HL-60/S4 treated with phorbol 12-myristate 13-acetate at 8.2 ng/mL for 4 days and 3 days (cell line): ENCODE data around the gene TTYH2.

ENCODE experiments used
- in situ Hi-C: fragments of 300-500 bp; cut with MboI; formaldehyde crosslinking; loops from 2 replicates; pipeline ENCODE4 v1.15.0; 2022; ENCODE audit warnings: low sequenced_read_pairs

TTYH2 gene

DNA sequence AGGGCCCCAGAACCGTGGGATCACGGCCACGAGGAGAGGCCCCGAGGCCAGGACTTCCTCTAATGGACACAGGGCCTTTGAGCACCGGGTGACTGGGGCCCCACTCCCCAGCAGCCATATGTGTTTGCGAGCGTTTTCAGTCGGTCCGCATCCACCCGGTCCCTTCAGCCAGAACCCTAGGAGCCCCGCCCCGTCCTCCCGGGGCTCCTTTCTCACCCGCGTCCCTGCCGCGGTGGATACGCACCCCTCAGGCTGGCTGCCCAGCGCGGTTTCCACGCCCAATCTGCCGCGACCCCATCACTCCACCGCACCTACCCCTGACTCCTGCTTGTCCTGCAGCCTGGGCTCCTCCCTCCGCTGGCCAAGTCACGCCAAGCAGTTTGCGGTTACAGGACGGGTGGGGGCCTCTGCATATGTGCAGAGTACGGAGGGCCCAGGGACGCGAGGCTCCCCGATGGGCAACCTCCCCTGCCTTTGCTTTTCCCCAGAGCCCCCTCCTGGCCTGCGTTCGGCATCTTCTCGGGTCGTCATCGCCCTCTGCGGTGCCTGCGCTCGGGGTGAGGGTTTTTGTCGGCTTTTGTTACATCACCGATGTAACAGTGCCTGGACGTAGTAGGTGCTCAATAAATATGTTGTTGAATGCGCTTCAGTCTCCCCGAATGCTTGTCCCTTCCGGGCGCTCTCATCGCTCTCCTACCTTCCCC is 1.0 kb upstream of the TTYH2 start:
- in situ Hi-C loops = no loop called here

DNA sequence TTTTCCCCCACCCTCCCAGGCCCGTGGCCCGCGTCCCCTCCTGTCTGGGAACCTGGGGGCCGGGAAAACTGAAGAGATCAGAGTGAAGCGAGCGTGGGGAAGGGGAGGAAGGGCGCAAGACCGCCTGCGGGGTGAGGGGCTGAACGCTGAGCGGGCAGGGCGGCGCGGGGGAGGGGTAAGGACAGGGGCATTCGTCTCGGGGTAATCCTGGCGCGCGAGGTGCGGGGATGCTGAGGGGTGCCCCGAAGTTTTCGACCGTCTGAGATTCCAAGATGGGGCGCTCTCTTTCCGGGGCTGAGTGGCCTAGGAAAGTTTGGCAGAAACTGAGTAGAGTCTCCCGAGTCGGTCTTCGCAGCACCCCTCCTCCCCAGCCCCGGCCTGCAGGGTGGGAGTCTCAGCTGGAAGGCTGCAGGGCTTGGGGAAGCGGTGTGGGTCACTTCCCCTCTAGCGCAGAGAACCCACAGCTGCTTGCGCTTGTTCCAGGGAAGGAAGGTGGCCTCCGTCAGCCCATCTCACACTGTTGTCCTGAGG is 555 bp downstream of the TTYH2 start:
- in situ Hi-C loops = no loop called here

DNA sequence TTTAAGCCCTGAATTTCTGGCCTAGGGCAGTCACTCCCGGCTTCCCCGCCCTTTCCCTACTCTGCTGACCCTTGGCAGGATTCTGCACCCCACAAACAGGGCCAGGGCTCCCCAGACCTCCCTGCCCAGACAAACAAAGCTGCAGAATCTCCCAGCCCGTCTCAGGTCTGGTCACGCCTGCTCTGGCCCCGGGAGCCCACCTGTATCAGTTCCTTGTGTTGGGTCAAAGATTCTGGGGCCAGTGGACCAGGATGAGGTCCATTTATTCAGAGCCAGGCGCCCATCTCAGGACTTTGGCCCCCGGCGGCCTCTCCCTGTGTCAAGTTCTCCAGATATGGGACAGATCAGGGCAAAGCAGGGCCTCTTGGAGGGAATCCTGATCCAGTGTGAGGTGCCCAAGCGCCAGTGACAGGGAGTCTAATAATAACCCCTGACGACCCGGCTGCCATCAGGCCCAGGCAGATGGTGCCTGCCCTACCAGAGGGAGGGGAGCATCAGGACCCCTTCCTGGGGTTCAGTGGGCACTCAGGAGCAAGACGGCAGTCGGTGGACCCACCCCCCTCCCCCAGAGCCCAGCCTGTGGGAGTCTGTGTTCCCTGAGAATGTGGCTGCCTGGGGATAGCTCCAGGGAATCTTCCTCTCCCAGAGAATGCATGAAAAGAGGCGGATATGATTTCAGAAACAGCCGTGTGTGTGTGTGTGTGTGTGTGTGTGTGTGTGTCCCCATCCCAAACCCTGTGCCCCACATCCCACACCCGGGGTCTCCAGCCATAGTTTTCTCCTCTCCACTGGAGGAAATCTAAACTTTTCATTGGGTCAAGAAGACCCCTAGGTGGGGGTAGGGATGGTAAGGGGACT is 1.3 kb downstream of the TTYH2 start:
- in situ Hi-C loops = no loop called here

DNA sequence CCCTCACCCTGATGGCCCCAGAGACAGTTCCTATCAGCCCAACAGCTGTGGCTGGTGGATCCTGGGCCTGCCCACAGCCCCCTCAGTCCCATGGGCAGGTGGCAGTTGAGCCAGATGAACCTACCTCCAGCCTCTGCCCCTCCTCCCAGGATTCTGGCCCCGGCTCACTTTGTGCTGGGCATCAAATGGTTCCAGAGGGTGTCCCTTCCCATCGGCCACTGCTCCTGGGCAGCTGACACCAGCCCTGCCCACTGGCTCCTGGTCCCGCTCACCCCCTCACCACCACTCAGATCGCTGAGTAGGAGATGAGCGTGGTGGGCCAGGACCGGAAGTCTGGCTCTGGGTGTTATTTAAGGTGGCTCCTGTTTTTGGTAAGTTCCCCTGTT is 2.0 kb downstream of the TTYH2 start:
- in situ Hi-C loops = no loop called here

DNA sequence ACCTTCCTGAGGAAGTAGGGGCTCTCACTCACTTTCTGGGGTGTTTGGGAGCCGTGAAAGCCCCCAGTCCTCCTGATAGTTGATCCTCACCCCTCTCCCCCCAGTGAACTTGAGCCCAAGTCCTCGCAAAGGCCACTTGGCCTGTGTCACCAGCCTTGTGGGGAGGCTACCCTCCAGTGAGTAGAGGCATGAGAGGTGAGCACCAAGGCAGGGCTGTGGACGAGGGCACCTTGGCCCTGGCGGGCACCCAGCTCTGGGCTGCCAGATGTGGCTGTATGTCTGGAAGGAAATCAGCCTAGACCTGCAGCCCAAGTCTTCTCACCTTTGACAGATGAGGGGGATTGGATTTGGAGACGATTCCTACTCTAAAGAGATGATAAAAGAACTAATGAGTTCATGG is 3.1 kb downstream of the TTYH2 start:
- in situ Hi-C loops = no loop called here

DNA sequence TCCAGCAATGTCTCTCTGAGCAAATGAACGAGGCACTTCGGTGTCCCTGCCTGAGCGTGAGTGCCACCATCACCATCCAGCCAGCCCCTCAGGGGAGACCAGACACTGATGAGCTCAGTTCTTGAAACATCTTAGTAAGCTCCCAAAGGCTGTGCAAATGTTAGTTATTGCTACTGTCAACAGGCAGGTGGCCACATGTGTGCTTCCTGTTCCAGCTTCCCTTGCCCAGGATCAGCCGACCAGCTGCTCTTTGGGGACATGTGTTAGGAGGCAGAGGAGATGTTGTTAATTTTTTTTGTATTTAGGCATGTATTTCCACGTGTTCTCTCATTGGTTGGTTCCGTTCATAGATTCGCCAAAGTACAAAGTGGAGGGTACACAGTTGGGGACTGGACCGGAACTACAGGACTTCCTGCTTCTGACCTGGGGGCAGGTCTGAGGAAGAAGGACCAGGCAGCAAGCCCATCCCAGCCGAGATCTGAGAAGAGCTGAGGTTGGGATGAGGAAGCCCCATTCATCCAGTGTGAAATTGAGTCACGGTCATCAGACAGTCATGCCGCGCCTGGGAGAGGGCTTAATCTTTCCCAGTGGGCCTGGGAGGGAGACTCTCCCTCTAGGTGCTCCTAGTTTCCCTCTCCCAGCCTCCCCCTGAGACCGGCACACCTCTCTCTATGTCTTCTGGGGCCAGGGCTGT is 3.8 kb downstream of the TTYH2 start:
- in situ Hi-C loops = no loop called here

DNA sequence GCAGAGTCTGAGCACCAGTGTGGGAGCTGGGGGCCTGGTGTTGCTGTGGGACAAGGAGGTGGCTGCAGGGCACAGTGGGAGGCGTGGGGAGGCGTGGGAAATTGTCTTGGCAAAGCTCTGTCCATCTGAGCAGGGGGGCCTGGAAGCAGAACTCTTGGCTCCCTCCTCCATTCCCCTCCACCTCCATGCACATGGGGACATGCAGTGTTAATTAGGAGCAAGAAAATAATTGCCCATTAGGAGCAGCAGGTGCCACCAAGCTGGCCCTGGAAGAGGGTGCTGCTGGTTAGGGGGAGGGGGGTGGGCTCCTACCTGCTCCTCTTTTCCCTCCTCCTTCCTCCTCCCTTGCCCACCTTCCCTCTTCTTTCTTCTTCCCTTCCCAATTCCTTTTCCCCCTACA is 4.5 kb downstream of the TTYH2 start:
- in situ Hi-C loops = no loop called here

DNA sequence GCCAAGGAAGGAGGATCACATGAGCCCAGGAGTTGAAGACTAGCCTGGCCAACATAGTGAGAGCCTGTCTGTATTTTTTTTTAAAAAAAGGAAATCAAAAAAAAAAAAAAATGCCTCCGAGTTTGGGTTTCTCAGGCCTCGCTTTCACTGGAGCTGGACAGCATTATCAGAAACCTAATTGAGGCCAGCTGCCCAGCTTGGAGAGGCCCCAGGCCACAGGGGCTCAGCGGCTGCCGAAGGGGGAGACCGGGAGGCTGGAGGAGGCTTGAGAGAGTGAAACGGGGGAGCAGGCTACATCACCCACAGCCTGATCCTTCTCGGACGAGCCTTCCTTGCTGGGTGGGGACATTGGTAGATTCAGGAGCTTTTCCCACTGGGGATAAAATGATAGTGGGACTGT is 5.1 kb downstream of the TTYH2 start:
- in situ Hi-C loops = no loop called here

DNA sequence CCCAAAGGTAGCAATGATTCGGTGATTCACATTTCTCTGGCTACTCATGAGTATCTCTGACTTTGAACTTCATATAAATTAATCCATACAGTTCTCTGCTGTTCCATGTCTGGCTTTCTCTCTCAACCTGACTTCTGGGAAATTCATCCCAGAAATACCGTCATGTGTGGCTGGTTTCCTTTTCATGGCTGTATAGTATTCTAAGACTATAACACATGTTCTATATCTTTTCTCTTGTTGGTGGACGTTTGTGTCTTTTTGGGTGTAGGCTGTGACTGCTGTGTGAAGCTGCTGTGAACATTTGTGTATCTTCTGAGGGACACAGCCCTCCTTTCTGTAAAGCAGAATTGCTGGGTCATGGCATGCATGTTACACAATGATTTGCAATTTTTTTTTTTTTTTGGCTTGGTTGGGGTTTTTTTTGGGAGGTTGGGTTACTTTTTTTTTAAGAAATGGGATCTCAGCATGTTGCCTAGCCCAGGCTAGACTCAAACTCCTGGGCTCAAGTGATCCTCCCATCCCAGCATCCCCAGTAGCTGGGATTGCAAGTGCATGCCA is 6.3 kb downstream of the TTYH2 start:
- in situ Hi-C loops = no loop called here

DNA sequence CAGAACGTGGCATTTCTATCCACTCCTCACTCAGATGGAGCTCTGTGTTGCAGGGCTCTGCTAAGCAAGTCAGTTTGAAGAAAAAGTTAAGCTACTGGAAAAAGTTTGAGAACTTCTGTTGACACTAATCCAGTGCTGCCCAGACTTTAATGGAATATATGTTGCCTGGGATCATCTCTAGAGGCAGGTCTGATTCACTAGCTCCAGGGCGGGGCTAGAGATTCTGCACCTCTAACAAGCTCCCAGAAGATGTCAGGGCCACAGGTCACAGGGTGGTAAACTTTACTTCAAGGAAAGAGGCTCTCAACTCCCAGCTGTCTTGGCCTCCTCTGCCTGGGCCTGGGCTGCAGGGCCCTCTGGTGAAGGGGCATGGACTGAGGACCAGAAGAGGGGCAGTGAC is 6.8 kb downstream of the TTYH2 start:
- in situ Hi-C loops = no loop called here

DNA sequence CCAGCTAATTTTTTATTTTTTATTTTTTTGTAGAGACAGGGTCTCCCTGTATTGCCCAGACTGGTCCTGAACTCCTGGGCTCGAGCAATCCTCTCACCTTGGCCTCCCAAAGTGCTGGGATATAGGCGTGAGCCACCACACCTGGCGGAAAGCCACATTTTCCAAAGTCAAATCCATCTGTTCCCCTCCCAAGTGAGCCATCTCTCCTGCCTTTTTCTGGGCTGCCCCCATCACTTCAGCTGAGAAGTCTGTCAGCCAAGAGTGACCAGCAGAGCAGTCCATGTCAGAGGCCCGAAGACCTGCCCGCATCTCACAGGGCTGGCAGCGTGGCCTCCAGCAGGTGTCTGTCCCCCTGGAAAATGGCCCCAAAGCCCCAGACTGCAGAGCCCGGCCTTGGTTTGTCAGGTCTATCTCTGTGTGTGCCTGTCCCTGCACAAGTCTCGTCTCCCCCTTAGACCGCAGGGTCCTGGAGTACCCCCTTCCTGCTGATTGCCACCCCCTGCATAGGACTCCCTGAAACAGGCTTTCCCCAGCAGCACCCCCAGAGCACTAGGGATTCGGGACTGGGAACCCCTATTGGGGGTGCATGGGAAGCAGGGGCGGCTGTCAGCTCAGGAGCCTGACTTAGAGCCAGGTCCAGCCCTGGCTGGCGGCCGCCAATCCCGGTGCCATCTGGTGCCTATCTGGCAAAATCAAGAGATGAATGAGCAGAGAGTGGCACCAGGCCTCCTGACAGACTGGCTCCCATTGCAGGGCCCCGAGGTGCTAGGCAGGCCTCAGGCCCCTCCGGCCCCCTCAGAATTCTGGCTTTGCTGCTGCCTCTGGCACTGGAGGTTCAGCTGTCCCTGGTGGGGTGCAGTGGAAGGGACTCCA is 7.8 kb downstream of the TTYH2 start:
- in situ Hi-C loops = no loop called here

DNA sequence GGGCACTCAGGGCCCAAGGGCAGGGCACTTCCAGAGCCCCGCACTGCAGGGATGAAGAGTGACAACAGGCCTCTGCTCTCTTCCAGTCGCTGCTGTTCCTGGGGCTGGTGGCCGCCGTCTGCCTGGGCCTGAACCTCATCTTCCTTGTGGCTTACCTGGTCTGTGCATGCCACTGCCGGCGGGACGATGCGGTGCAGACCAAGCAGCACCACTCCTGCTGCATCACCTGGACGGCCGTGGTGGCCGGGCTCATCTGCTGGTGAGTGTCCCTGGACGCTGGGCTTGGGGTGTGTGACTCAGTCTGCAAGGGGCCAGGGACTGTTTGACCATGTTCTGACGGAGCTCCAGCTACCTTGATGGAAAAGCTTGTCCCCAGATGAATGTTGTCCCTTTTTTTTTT is 9.0 kb downstream of the TTYH2 start:
- in situ Hi-C loops = no loop called here

DNA sequence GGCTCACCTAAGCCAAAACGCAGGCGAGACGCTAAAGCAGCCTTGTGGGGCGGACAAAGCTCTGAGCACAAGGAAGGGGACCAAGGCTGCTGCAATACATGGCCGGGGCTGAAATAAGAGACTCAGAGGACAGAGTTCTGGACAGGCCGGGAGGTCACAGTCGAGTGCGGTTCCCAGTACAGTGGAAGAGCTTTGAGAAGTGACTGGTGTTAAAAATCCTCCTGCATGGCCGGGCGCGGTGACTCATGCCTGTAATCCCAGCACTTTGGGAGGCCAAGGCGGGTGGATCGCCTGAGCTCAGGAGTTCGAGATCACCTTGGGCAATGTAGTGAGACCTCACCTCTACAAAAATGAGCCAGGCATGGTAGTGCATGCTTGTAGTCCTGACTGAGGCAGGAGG is 10.5 kb downstream of the TTYH2 start:
- in situ Hi-C loops = no loop called here

DNA sequence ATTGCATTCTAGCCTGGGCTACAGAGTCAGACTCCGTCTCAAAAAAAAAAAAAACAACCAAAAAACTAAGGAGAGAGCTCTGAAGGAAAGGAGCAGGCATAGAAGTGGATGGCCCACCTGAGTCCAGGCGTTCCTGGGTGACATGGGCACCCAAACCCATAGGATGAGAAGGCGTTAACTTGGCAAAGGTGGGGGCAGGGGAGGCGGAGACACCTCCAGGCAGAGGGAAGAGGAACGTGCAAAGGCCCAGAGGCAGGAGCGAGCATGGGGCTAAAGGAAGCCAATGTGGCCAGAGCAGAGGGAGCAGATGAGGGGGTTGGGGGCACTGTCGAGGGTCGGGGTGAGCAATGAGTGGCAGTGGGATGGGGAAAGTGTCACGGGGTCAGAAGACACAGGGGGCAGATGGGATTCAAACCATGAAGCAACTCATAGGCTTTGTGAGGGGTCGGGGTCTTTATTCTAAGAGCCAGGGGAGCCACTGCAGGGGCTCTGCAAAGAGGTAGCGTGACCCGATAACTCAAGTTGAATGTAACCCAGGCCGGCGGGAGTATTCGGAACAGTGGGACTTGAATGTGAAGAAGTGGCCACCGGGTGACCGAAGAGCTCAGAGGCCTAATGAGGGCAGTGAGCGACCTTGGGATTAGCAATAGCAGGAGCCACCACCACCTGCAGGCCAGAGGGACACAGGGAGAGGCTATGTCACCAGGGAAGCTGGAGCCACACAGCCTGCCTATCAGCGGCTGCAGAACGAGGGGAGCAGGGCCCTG is 11.8 kb downstream of the TTYH2 start:
- in situ Hi-C loops = no loop called here

DNA sequence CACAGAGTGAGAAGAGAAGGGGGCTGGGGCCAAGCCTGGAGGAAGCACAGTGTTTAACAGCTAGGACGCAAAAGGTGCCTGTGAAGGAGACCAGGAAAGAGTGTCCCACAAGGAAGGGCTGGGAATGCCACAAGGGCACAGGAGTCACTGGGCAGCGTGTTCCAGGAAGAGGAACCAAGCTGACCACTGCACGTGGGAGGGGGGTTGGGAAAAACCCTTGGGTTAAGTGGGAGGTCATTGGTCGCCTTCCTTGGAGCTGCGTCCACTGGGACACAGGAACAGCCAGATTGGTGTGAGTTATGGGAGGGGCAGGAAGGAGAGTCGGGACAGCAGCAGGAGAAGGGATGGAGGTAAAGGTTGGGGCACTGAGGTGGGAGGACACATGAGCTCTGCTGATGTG is 12.9 kb downstream of the TTYH2 start:
- in situ Hi-C loops = no loop called here

DNA sequence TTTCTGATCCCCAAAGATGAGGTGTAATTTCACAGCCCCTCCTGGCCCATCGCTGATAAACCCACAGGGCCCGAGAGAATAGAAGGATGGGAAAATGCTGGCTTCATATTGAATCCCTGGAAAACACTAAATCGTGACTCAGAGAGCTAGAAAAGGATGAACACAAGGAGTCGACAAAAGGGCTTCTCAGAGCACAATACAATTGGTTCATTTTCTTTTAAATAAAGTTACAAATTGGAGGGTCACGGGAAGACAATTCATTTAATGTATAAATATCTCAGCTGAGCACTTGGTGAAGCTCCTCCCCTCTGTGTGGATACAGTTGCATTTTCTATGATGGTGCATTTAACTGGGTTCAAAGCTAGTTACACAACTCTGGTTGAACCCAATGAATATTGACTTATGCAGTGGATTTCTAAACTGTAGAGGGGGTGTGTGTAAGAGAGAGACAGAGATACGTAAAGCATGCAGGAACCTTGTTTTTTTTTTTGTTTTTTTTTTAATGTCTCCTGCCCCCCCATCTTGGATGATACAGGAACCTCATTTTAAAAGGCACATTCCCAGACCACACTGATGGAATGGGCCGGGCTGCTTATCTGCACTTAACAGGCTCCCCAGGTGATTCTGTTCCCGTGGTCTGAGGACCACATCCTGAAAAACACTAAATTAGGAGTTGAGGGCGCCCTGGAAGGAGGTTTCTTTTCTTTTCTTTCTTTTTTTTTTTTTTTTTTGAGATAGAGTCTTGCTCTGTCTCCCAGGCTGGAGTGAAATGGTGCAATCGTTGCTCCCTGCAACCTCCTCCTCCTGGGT is 14.1 kb downstream of the TTYH2 start:
- in situ Hi-C loops = no loop called here

DNA sequence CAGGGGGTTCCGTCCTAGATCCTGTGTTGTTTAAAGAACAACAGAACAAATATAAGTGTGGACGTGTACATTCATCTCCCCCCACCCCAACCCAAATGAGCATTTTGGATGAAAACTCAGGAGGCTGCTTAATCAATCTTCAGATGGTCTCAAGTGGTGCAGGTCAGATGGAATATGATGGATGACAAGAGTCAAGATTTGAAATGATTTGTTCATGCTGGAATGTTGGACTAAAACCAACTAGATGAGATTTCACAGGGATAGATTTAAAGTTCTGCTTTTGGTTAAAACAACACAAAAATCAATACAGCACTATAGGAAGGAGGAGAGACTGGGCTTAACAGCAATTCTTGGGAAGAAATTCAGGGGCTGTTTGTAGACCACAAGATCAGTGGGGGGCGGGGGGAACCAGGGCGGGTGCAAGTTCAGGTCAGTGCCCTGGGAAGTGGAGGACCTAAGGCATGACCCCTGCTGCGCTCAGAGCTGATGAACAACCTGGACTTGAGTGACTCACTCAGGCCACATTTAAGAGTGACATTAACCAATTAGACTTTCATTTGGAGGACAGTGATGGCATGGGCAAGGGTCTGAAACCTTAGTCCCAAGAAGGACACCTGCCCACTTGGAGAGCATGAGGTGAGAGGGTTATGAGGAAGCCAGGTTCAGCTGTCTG is 15.1 kb downstream of the TTYH2 start:
- in situ Hi-C loops = no loop called here

DNA sequence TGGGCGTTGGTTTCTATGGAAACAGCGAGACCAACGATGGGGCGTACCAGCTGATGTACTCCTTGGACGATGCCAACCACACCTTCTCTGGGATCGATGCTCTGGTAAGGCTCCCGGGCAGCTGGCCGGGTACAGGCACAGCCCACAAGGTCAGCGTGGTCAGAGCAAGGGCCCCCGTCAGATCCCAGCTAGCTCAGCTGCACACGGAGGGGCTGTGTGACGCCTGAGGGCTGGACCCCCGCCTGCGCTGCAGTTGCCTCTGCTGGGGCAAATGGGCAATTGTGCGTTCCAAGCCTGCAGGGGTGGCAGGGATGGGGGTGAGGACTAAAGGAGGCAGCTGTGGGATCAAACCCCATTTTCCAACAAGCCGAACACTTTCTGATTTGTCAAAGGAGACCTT is 17.5 kb downstream of the TTYH2 start:
- in situ Hi-C loops = no loop called here
